GM23338 (cell line): ENCODE measurements around the gene ADGRB2. TPM values are rescaled to one million over a fixed set of nuclear protein-coding genes. Genes with fewer than 3 reads are reported as not detected.
A peak's percentile ranks its signal among the peaks of the same experiment; 100 is the strongest.

ENCODE experiments used
- ATAC-seq: fragments of 200-7000 bp; cut with Tn5 transposase; 3 replicates; pipeline ENCODE4 v1.9.1; 2020
- DNase-seq: peaks from one replicate; pipeline ENCODE4 v3.0.0-alpha.2; 2015; ENCODE audit warnings: low spot score
- H2AFZ ChIP-seq: fragments of 200-600 bp; sonication (generic); 2 replicates; pipeline ENCODE4 v1.8.0; 2016; ENCODE audit warnings: antibody characterized with exemption, mild to moderate bottlenecking, moderate library complexity
- H3F3A ChIP-seq: fragments of 200-600 bp; sonication (generic); replicated peaks from 2 replicates; pipeline ENCODE4 v1.8.0; 2017; ENCODE audit warnings: antibody characterized with exemption, mixed run types, low read depth
- H3K27ac ChIP-seq: fragments of 200-600 bp; sonication (generic); 2 replicates; pipeline ENCODE4 v1.6.1; 2016; ENCODE audit warnings: low read depth
- H3K27me3 ChIP-seq: fragments of 200-600 bp; sonication (generic); 2 replicates; pipeline ENCODE4 v1.8.0; 2016; ENCODE audit warnings: mild to moderate bottlenecking, mixed run types, moderate library complexity; ENCODE audit not compliant: insufficient read depth
- H3K36me3 ChIP-seq: fragments of 200-600 bp; sonication (generic); 2 replicates; pipeline ENCODE4 v1.8.0; 2016; ENCODE audit warnings: mild to moderate bottlenecking; ENCODE audit not compliant: insufficient read depth
- H3K4me1 ChIP-seq: fragments of 200-600 bp; sonication (generic); 2 replicates; pipeline ENCODE4 v1.8.0; 2016; ENCODE audit warnings: mild to moderate bottlenecking, moderate library complexity; ENCODE audit not compliant: insufficient read depth
- H3K4me2 ChIP-seq: fragments of 200-600 bp; sonication (generic); 2 replicates; pipeline ENCODE4 v1.7.1; 2017; ENCODE audit warnings: mixed run types
- H3K4me3 ChIP-seq: fragments of 200-600 bp; sonication (generic); 2 replicates; pipeline ENCODE4 v1.6.1; 2016; ENCODE audit warnings: mixed run types
- H3K79me2 ChIP-seq: fragments of 200-600 bp; sonication (generic); replicated peaks from 2 replicates; pipeline ENCODE4 v1.8.0; 2017; ENCODE audit warnings: mild to moderate bottlenecking; ENCODE audit not compliant: insufficient read depth
- H3K9me2 ChIP-seq: fragments of 200-600 bp; sonication (generic); 2 replicates; pipeline ENCODE4 v1.8.0; 2017; ENCODE audit not compliant: insufficient read depth
- H4K20me1 ChIP-seq: fragments of 200-600 bp; sonication (generic); replicated peaks from 2 replicates; pipeline ENCODE4 v1.8.0; 2017; ENCODE audit warnings: mild to moderate bottlenecking; ENCODE audit not compliant: insufficient read depth
- H3K27ac Mint-ChIP-seq: 2 replicates; pipeline ENCODE4 v1.8.0; 2020; ENCODE audit warnings: inconsistent platforms, mild to moderate bottlenecking, moderate library complexity, mixed read lengths
- H3K27me3 Mint-ChIP-seq: 3 replicates; pipeline ENCODE4 v1.8.0; 2022; ENCODE audit warnings: low read depth, mild to moderate bottlenecking, moderate library complexity, mixed read lengths, inconsistent platforms; ENCODE audit not compliant: insufficient read depth, poor library complexity
- H3K36me3 Mint-ChIP-seq: 3 replicates; pipeline ENCODE4 v1.8.0; 2021; ENCODE audit warnings: low read depth, mild to moderate bottlenecking, inconsistent platforms, moderate library complexity, mixed read lengths
- H3K4me1 Mint-ChIP-seq: 3 replicates; pipeline ENCODE4 v1.8.0; 2020; ENCODE audit warnings: mild to moderate bottlenecking, inconsistent platforms, mixed read lengths
- H3K4me3 Mint-ChIP-seq: 3 replicates; pipeline ENCODE4 v1.8.0; 2021; ENCODE audit warnings: moderate library complexity, mild to moderate bottlenecking, inconsistent platforms, mixed read lengths
- H3K9me3 Mint-ChIP-seq: 3 replicates; pipeline ENCODE4 v1.8.0; 2020; ENCODE audit warnings: moderate library complexity, mild to moderate bottlenecking, inconsistent platforms, mixed read lengths
- CREB1 ChIP-seq: fragments of 250-450 bp; sonication (Bioruptor Pico); IDR thresholded peaks from 2 replicates; pipeline ENCODE4 v1.5.0; 2020; ENCODE audit warnings: low read depth, mild to moderate bottlenecking, moderate library complexity
- CTCF ChIP-seq, 2 experiments: fragments of 200-600 bp in 1 of 2; sonication (generic) in 1 of 2; conservative IDR thresholded peaks; 2 replicates each; pipeline versions ENCODE4 v1.5.1 to v1.6.1; 2016 to 2017; ENCODE audit warnings: antibody characterized with exemption in 2 of 2, low read depth in 2 of 2, mild to moderate bottlenecking in 2 of 2, moderate library complexity in 1 of 2
- ETS1 ChIP-seq: IDR thresholded peaks from 2 replicates; pipeline ENCODE4 v1.6.1; 2016; ENCODE audit warnings: antibody characterized with exemption
- EZH2 ChIP-seq: fragments of 200-600 bp; sonication (generic); IDR thresholded peaks from one replicate; pipeline ENCODE4 v1.8.0; 2017; ENCODE audit warnings: antibody characterized with exemption, mild to moderate bottlenecking, low read depth; ENCODE audit not compliant: unreplicated experiment
- EZH2phosphoT487 ChIP-seq: fragments of 200-600 bp; sonication (generic); IDR thresholded peaks from one replicate; pipeline ENCODE4 v1.8.1; 2018; ENCODE audit warnings: antibody characterized with exemption; ENCODE audit not compliant: unreplicated experiment
- JUNB ChIP-seq: IDR thresholded peaks from one replicate; pipeline ENCODE4 v1.6.1; 2016; ENCODE audit warnings: antibody characterized with exemption; ENCODE audit not compliant: unreplicated experiment
- NANOG ChIP-seq: IDR thresholded peaks from 2 replicates; pipeline ENCODE4 v1.6.1; 2016; ENCODE audit warnings: antibody characterized with exemption, borderline replicate concordance
- POLR2AphosphoS5 ChIP-seq: IDR thresholded peaks from 2 replicates; pipeline ENCODE4 v1.6.1; 2016; ENCODE audit warnings: antibody characterized with exemption, low read depth
- REST ChIP-seq: IDR thresholded peaks from one replicate; pipeline ENCODE4 v1.6.1; 2018; ENCODE audit warnings: antibody characterized with exemption; ENCODE audit not compliant: unreplicated experiment
- ZNF331 ChIP-seq: fragments of 250-450 bp; sonication (Bioruptor Pico); IDR thresholded peaks from 2 replicates; pipeline ENCODE4 v1.5.0; 2020; ENCODE audit warnings: low read depth, mild to moderate bottlenecking, moderate library complexity
- polyA plus RNA-seq: library from polyadenylated mRNA; unstranded; fragments of >200 nt; fragmentation: Nextera tagmentation; extraction: Ambion mirVana; gene quantifications from 2 replicates; pipeline ENCODE4 v1.2.1, GENCODE V29; 2016
- total RNA-seq: library from RNA; depleted of rRNA; stranded (reverse); fragments of >200 nt; shearing (Covaris generic); gene quantifications from 2 replicates; pipeline ENCODE4 v1.2.3, GENCODE V29; 2014

Gene ADGRB2
- total and polyA plus RNA-seq, 2 experiments from 2014 or later = 8.0 to 27.8 TPM

- Histone ChIP-seq H2AFZ (no peak overlapping the region), H3K27ac (no peak overlapping the region), H3K4me2 (peak overlapping the region; percentile 84), H3K4me3 (no peak overlapping the region), H3K9me2 (no peaks in the 10 kb centered on the region), H4K20me1 (0 out of 2 replicates have a peak, but pooled peaks cover 4% of the 10 kb centered on the region), H3K79me2 (no peaks in the 10 kb centered on the region), H3K4me1 (peaks cover 45% of the 10 kb centered on the region), H3K27me3 (peaks cover 33% of the 10 kb centered on the region), H3K36me3 (no peaks in the 10 kb centered on the region), H3F3A (peaks cover 14% of the 10 kb centered on the region)
- Mint-ChIP-seq H3K4me1 (peaks cover 62% of the 10 kb centered on the region), H3K36me3 (no peaks in the 10 kb centered on the region), H3K9me3 (no peaks in the 10 kb centered on the region; the same call in 2 of the 3 replicates), H3K27me3 (peaks cover 31% of the 10 kb centered on the region), H3K4me3 (no peak overlapping the region; the same call in 1 of the 3 replicates), H3K27ac (no peak overlapping the region)
- TF ChIP-seq CREB1 (CRISPR knock-in tag) = no peak
- no peak for TF ChIP-seq JUNB
- TF ChIP-seq REST = no peak
- TF ChIP-seq POLR2AphosphoS5 = no peak
- no peak for TF ChIP-seq EZH2
- TF ChIP-seq NANOG = no peak
- TF ChIP-seq EZH2phosphoT487 = no peak
- TF ChIP-seq ETS1 = no peak
- DNase-seq = no peak
- ATAC-seq = no peak
These were observed 1.4 kb upstream of the ADGRB2 start for GRCh38 chr1:31765516-31765915.

- Histone ChIP-seq H4K20me1 (0 out of 2 replicates have a peak, but pooled peaks cover 4% of the 10 kb centered on the region), H3K9me2 (no peaks in the 10 kb centered on the region), H3K4me1 (peaks cover 47% of the 10 kb centered on the region), H3K27me3 (peaks cover 32% of the 10 kb centered on the region), H3K4me2 (peak overlapping the region; percentile 84), H3K4me3 (peak overlapping the region; percentile 95), H2AFZ (no peak overlapping the region), H3K27ac (no peak overlapping the region), H3K79me2 (no peaks in the 10 kb centered on the region), H3F3A (peaks cover 17% of the 10 kb centered on the region), H3K36me3 (no peaks in the 10 kb centered on the region)
- Mint-ChIP-seq H3K4me3 (peak overlapping the region; percentile 69), H3K36me3 (no peaks in the 10 kb centered on the region), H3K4me1 (peaks cover 60% of the 10 kb centered on the region), H3K27me3 (peaks cover 32% of the 10 kb centered on the region), H3K27ac (no peak overlapping the region), H3K9me3 (no peaks in the 10 kb centered on the region; the same call in 2 of the 3 replicates)
- DNase-seq (peak; percentile 69), ATAC-seq (0 out of 3 replicates have a peak, but pooled peaks have one; percentile 0)
- TF ChIP-seq CTCF (conservative IDR thresholded peaks at IDR 0.05; ENCODE audit: low read depth in 2 of 2) (peak; percentile 43 to 75; a peak in 3 of 4 replicates), ZNF331 (CRISPR knock-in tag) (no peak), JUNB (no peak)
These were observed 914 bp upstream of the ADGRB2 start for GRCh38 chr1:31765041-31765467.
